WTC11 (cell line): Measurements from ENCODE around the gene CALML4. TPM values are rescaled to one million over a fixed set of nuclear protein-coding genes. Genes with fewer than 3 reads are reported as not detected.

Experiments
- ATAC-seq: fragments of 200-7000 bp; cut with Tn5 transposase; 2 replicates; pipeline ENCODE4 v1.10.0; 2021; ENCODE audit warnings: mild to moderate bottlenecking, moderate library complexity
- CTCF ChIA-PET: fragments of 300-600 bp; sonication (Branson Sonifier 250); formaldehyde crosslinking; loops from one replicate; lab custom pipeline; 2021; ENCODE audit warnings: antibody characterized with exemption; lab: Charles Lee
- POLR2A ChIA-PET: fragments of 350-600 bp; sonication (Branson Sonifier 250); formaldehyde crosslinking; loops from one replicate; lab custom pipeline; 2021; ENCODE audit warnings: antibody characterized with exemption; lab: Charles Lee
- DNase-seq: peaks from one replicate; pipeline ENCODE4 v3.0.0; 2021; ENCODE audit warnings: low spot score
- H3K27ac Mint-ChIP-seq: 2 replicates; pipeline ENCODE4 v1.8.0; 2021; ENCODE audit warnings: mixed read lengths
- H3K27me3 Mint-ChIP-seq: 2 replicates; pipeline ENCODE4 v1.8.0; 2021; ENCODE audit warnings: low read depth, mild to moderate bottlenecking, moderate library complexity, mixed read lengths
- H3K36me3 Mint-ChIP-seq: 2 replicates; pipeline ENCODE4 v1.8.0; 2021; ENCODE audit warnings: mixed read lengths
- H3K4me1 Mint-ChIP-seq: 2 replicates; pipeline ENCODE4 v1.8.0; 2022; ENCODE audit warnings: mixed read lengths
- H3K4me3 Mint-ChIP-seq: 2 replicates; pipeline ENCODE4 v1.8.0; 2021; ENCODE audit warnings: mild to moderate bottlenecking, moderate library complexity, mixed read lengths
- H3K9me3 Mint-ChIP-seq: 2 replicates; pipeline ENCODE4 v1.8.0; 2021; ENCODE audit warnings: mixed read lengths
- ATF1 ChIP-seq: sonication (generic); formaldehyde crosslinking; IDR thresholded peaks from 2 replicates; pipeline ENCODE4 v1.8.1; 2023; ENCODE audit warnings: mild to moderate bottlenecking, moderate library complexity, missing genetic modification reagents
- IRF1 ChIP-seq: sonication (generic); formaldehyde crosslinking; IDR thresholded peaks from 2 replicates; pipeline ENCODE4 v1.8.0; 2023; ENCODE audit warnings: missing genetic modification reagents
- NR1H2 ChIP-seq: sonication (generic); formaldehyde crosslinking; IDR thresholded peaks from 2 replicates; pipeline ENCODE4 v1.9.0; 2021; ENCODE audit warnings: mild to moderate bottlenecking, moderate library complexity, missing genetic modification reagents
- PRRX2 ChIP-seq: fragments of 250-450 bp; sonication (Bioruptor Pico); IDR thresholded peaks from 2 replicates; pipeline ENCODE4 v1.8.0; 2021; ENCODE audit warnings: mild to moderate bottlenecking
- RELA ChIP-seq: sonication (generic); formaldehyde crosslinking; IDR thresholded peaks from 2 replicates; pipeline ENCODE4 v1.8.1; 2022; ENCODE audit warnings: missing genetic modification reagents, mild to moderate bottlenecking, borderline replicate concordance
- STAT6 ChIP-seq: sonication (generic); formaldehyde crosslinking; conservative IDR thresholded peaks from 2 replicates; pipeline ENCODE4 v1.8.1; 2023; ENCODE audit warnings: mild to moderate bottlenecking, low read depth, missing genetic modification reagents, moderate library complexity
- ZNF232 ChIP-seq: sonication (generic); formaldehyde crosslinking; IDR thresholded peaks from 2 replicates; pipeline ENCODE4 v1.8.0; 2022; ENCODE audit warnings: mild to moderate bottlenecking, missing genetic modification reagents
- ZNF423 ChIP-seq: fragments of 250-450 bp; sonication (Bioruptor Pico); IDR thresholded peaks from 2 replicates; pipeline ENCODE4 v2.1.2; 2022; ENCODE audit warnings: mild to moderate bottlenecking, moderate library complexity
- ZNF532 ChIP-seq: fragments of 250-450 bp; sonication (Bioruptor Pico); IDR thresholded peaks from 2 replicates; pipeline ENCODE4 v1.9.0; 2021; ENCODE audit warnings: mild to moderate bottlenecking, borderline replicate concordance
- total RNA-seq: library from RNA; stranded (reverse); gene quantifications from 3 replicates; pipeline ENCODE4 v1.2.3, GENCODE V29; 2021
- TF ChIP-seq, protein P1 (sequence below): sonication (generic); formaldehyde crosslinking; IDR thresholded peaks from 2 replicates; pipeline ENCODE4 v1.8.1; 2022; ENCODE audit warnings: missing genetic modification reagents, borderline replicate concordance
- TF ChIP-seq, protein P2 (sequence below): sonication (generic); formaldehyde crosslinking; IDR thresholded peaks from 2 replicates; pipeline ENCODE4 v1.8.1; 2022; ENCODE audit warnings: low read depth, mild to moderate bottlenecking, moderate library complexity, missing genetic modification reagents, borderline replicate concordance
- TF ChIP-seq, protein P3 (sequence below): sonication (generic); formaldehyde crosslinking; IDR thresholded peaks from 2 replicates; pipeline ENCODE4 v1.8.1; 2022; ENCODE audit warnings: mild to moderate bottlenecking, missing genetic modification reagents, moderate library complexity, borderline replicate concordance
- TF ChIP-seq, protein P4 (sequence below): sonication (generic); formaldehyde crosslinking; IDR thresholded peaks from 2 replicates; pipeline ENCODE4 v1.8.0; 2023; ENCODE audit warnings: missing genetic modification reagents, mild to moderate bottlenecking, borderline replicate concordance
- TF ChIP-seq, protein P5 (sequence below): sonication (generic); formaldehyde crosslinking; IDR thresholded peaks from 2 replicates; pipeline ENCODE4 v1.8.1; 2022; ENCODE audit warnings: low read depth, missing genetic modification reagents, borderline replicate concordance

Gene CALML4
- total RNA-seq, 1 experiment from 2014 or later = 9.8 TPM

DNA sequence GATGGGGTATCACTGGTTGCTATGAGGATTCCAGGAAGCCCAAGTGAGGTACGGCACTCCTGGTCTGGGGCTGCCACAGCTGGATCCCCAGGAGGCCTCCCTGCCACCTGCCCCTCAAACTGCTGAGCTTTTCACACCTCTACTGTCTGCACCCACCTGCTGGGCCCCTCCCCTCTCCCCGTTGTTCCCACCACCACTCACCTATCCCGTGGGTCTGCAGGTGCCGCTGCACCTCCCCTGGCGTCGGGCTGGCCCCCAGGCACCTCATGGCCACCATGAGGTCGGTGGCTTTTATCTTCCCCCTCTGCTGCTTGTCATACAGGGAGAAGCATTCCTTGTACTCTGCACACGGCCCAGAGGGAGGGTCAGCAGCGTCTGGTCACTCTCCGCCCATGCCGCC lies 5.8 kb downstream of the CALML4 start:
- H3K4me3 Mint-ChIP-seq = no peak overlapping the region
- no peak for ATAC-seq
- no peak overlapping the region for H3K27ac Mint-ChIP-seq
- no peaks in the 10 kb centered on the region for H3K27me3 Mint-ChIP-seq
- peaks cover 23% of the 10 kb centered on the region for H3K4me1 Mint-ChIP-seq
- POLR2A ChIA-PET = no interaction called here
- H3K9me3 Mint-ChIP-seq = no peaks in the 10 kb centered on the region
- no peak for DNase-seq
- CTCF ChIA-PET = interaction anchor here (1.4 kb wide), 1 partner anchor 12 kb away, joined by 7 read pairs; no protein-coding TSS in a partner anchor
- peaks cover 4% of the 10 kb centered on the region for H3K36me3 Mint-ChIP-seq
- no peak for TF ChIP-seq STAT6 (CRISPR knock-in tag)
- no peak for TF ChIP-seq ZNF423
- TF ChIP-seq NR1H2 (CRISPR knock-in tag) = no peak
- TF ChIP-seq RELA (CRISPR knock-in tag) = no peak
- TF ChIP-seq, protein P1, sequence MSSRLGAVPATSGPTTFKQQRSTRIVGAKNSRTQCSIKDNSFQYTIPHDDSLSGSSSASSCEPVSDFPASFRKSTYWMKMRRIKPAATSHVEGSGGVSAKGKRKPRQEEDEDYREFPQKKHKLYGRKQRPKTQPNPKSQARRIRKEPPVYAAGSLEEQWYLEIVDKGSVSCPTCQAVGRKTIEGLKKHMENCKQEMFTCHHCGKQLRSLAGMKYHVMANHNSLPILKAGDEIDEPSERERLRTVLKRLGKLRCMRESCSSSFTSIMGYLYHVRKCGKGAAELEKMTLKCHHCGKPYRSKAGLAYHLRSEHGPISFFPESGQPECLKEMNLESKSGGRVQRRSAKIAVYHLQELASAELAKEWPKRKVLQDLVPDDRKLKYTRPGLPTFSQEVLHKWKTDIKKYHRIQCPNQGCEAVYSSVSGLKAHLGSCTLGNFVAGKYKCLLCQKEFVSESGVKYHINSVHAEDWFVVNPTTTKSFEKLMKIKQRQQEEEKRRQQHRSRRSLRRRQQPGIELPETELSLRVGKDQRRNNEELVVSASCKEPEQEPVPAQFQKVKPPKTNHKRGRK = no peak
- no peak for TF ChIP-seq ZNF532
- TF ChIP-seq ATF1 = no peak
- TF ChIP-seq, protein P2, sequence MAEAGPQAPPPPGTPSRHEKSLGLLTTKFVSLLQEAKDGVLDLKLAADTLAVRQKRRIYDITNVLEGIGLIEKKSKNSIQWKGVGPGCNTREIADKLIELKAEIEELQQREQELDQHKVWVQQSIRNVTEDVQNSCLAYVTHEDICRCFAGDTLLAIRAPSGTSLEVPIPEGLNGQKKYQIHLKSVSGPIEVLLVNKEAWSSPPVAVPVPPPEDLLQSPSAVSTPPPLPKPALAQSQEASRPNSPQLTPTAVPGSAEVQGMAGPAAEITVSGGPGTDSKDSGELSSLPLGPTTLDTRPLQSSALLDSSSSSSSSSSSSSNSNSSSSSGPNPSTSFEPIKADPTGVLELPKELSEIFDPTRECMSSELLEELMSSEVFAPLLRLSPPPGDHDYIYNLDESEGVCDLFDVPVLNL (CRISPR knock-in tag) = no peak
- TF ChIP-seq, all 79 proteins: peak for 0

- Mint-ChIP-seq H3K4me3 (no peak overlapping the region), H3K4me1 (peaks cover 23% of the 10 kb centered on the region), H3K27ac (no peak overlapping the region), H3K36me3 (peaks cover 13% of the 10 kb centered on the region), H3K27me3 (no peaks in the 10 kb centered on the region), H3K9me3 (no peaks in the 10 kb centered on the region)
- ATAC-seq (no peak), DNase-seq (no peak)
- ChIA-PET POLR2A (no interaction called here), CTCF (interaction anchor here (0.6 to 1.8 kb wide), 3 partner anchors 13 to 212 kb away, joined by 4 to 7 read pairs (median 5); no protein-coding TSS in a partner anchor)
- TF ChIP-seq IRF1 (CRISPR knock-in tag) = no peak
- TF ChIP-seq, protein P3, sequence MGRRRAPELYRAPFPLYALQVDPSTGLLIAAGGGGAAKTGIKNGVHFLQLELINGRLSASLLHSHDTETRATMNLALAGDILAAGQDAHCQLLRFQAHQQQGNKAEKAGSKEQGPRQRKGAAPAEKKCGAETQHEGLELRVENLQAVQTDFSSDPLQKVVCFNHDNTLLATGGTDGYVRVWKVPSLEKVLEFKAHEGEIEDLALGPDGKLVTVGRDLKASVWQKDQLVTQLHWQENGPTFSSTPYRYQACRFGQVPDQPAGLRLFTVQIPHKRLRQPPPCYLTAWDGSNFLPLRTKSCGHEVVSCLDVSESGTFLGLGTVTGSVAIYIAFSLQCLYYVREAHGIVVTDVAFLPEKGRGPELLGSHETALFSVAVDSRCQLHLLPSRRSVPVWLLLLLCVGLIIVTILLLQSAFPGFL = no peak
- TF ChIP-seq, protein P4, sequence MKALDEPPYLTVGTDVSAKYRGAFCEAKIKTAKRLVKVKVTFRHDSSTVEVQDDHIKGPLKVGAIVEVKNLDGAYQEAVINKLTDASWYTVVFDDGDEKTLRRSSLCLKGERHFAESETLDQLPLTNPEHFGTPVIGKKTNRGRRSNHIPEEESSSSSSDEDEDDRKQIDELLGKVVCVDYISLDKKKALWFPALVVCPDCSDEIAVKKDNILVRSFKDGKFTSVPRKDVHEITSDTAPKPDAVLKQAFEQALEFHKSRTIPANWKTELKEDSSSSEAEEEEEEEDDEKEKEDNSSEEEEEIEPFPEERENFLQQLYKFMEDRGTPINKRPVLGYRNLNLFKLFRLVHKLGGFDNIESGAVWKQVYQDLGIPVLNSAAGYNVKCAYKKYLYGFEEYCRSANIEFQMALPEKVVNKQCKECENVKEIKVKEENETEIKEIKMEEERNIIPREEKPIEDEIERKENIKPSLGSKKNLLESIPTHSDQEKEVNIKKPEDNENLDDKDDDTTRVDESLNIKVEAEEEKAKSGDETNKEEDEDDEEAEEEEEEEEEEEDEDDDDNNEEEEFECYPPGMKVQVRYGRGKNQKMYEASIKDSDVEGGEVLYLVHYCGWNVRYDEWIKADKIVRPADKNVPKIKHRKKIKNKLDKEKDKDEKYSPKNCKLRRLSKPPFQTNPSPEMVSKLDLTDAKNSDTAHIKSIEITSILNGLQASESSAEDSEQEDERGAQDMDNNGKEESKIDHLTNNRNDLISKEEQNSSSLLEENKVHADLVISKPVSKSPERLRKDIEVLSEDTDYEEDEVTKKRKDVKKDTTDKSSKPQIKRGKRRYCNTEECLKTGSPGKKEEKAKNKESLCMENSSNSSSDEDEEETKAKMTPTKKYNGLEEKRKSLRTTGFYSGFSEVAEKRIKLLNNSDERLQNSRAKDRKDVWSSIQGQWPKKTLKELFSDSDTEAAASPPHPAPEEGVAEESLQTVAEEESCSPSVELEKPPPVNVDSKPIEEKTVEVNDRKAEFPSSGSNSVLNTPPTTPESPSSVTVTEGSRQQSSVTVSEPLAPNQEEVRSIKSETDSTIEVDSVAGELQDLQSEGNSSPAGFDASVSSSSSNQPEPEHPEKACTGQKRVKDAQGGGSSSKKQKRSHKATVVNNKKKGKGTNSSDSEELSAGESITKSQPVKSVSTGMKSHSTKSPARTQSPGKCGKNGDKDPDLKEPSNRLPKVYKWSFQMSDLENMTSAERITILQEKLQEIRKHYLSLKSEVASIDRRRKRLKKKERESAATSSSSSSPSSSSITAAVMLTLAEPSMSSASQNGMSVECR (CRISPR knock-in tag) = no peak
- no peak for TF ChIP-seq PRRX2 (CRISPR knock-in tag)
- TF ChIP-seq, protein P5, sequence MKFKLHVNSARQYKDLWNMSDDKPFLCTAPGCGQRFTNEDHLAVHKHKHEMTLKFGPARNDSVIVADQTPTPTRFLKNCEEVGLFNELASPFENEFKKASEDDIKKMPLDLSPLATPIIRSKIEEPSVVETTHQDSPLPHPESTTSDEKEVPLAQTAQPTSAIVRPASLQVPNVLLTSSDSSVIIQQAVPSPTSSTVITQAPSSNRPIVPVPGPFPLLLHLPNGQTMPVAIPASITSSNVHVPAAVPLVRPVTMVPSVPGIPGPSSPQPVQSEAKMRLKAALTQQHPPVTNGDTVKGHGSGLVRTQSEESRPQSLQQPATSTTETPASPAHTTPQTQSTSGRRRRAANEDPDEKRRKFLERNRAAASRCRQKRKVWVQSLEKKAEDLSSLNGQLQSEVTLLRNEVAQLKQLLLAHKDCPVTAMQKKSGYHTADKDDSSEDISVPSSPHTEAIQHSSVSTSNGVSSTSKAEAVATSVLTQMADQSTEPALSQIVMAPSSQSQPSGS = no peak
- no peak for TF ChIP-seq ZNF232 (CRISPR knock-in tag)
Measured at GRCh38 chr15:68197661-68198437, 7.3 kb downstream of the CALML4 start.
